GM12878 (cell line): Measurements from ENCODE around the gene GUCA2A. TPM values are rescaled to one million over a fixed set of nuclear protein-coding genes. Genes with fewer than 3 reads are reported as not detected.

Source experiments
- ATAC-seq: fragments of 200-7000 bp; cut with Tn5 transposase; 3 replicates; pipeline ENCODE4 v1.9.1; 2020; ENCODE audit warnings: mild to moderate bottlenecking, moderate library complexity
- Bru-seq: library from RNA; stranded (reverse); fragments of 400-500 nt; gene quantifications from one replicate; lab custom pipeline; 2021; lab: Mats Ljungman, UMichigan
- BruChase-seq, 2 experiments: library from RNA; stranded (reverse); fragments of 400-500 nt; gene quantifications; one replicate each; lab custom pipeline; 2021; lab: Mats Ljungman, UMichigan
- BruUV-seq: library from RNA; stranded (reverse); fragments of 400-500 nt; replicated peaks from 2 replicates; lab custom pipeline; 2021; lab: Mats Ljungman, UMichigan
- CTCF ChIA-PET: fragments of 300-600 bp; sonication (Branson Sonifier 250); formaldehyde crosslinking; extraction: SDS; loops from one replicate; lab custom pipeline; 2021; ENCODE audit warnings: inconsistent platforms; lab: Yijun Ruan, JAX
- POLR2A ChIA-PET: fragments of 350-600 bp; formaldehyde crosslinking; extraction: SDS; loops from one replicate; lab custom pipeline; 2021; ENCODE audit warnings: inconsistent platforms; lab: Charles Lee
- RAD21 ChIA-PET: fragments of 300-600 bp; sonication (Branson Sonifier 250); formaldehyde crosslinking; loops from one replicate; lab custom pipeline; 2023; ENCODE audit warnings: antibody characterized with exemption; ENCODE audit not compliant: unreplicated experiment; lab: Charles Lee
- SMC1A ChIA-PET: fragments of 300-600 bp; sonication (Branson Sonifier 250); formaldehyde crosslinking; loops from one replicate; lab custom pipeline; 2023; ENCODE audit not compliant: unreplicated experiment, uncharacterized antibody; lab: Charles Lee
- DNase-seq: peaks from one replicate; pipeline ENCODE4 v3.0.0-alpha.2; 2011; ENCODE audit warnings: low read depth, low spot score
- FAIRE-seq: peaks from 3 replicates; lab custom pipeline; 2011; peaks lifted over from hg19 to GRCh38; lab: Jason Lieb, UNC
- H2AFZ ChIP-seq: 2 replicates; pipeline ENCODE4 v1.6.0; 2011; ENCODE audit warnings: low read depth, low read length, control low read depth; ENCODE audit not compliant: control insufficient read depth
- H3K27ac ChIP-seq: 2 replicates; pipeline ENCODE4 v1.5.1; 2011; ENCODE audit warnings: control low read depth; ENCODE audit not compliant: control insufficient read depth, insufficient read depth
- H3K27me3 ChIP-seq, 2 experiments: replicated peaks in 1 of 2; 2 replicates each; pipeline versions ENCODE4 v1.6.0 to v1.6.1; 2011; ENCODE audit warnings: low read length in 1 of 2; ENCODE audit not compliant: control insufficient read depth in 2 of 2, insufficient read depth in 2 of 2
- H3K36me3 ChIP-seq, 2 experiments: 2 replicates each; pipeline ENCODE4 v1.5.1; 2011; ENCODE audit warnings: low read length in 1 of 2; ENCODE audit not compliant: control insufficient read depth in 2 of 2, insufficient read depth in 2 of 2
- H3K4me1 ChIP-seq: 2 replicates; pipeline ENCODE4 v1.6.1; 2011; ENCODE audit warnings: mild to moderate bottlenecking, low read length, moderate library complexity, mixed read lengths; ENCODE audit not compliant: control insufficient read depth, insufficient read depth
- H3K4me2 ChIP-seq: 2 replicates; pipeline ENCODE4 v1.6.0; 2011; ENCODE audit warnings: control low read depth; ENCODE audit not compliant: control insufficient read depth, insufficient read depth
- H3K4me3 ChIP-seq: fragments of 200-600 bp; sonication (generic); 2 replicates; pipeline ENCODE4 v1.5.1; 2016
- H3K79me2 ChIP-seq: 2 replicates; pipeline ENCODE4 v1.6.0; 2011; ENCODE audit warnings: low read length; ENCODE audit not compliant: control insufficient read depth, insufficient read depth
- H3K9ac ChIP-seq: 2 replicates; pipeline ENCODE4 v1.8.0; 2011; ENCODE audit warnings: low read length, control low read depth, mixed read lengths; ENCODE audit not compliant: control insufficient read depth, insufficient read depth
- H3K9me3 ChIP-seq: replicated peaks from 3 replicates; pipeline ENCODE4 v1.5.1; 2011; ENCODE audit warnings: mild to moderate bottlenecking, low read length; ENCODE audit not compliant: control insufficient read depth, insufficient read depth
- H4K20me1 ChIP-seq: 2 replicates; pipeline ENCODE4 v1.6.0; 2011; ENCODE audit not compliant: control insufficient read depth, insufficient read depth
- LARP7 ChIP-seq: fragments of 450-650 bp; IDR thresholded peaks from 2 replicates; pipeline ENCODE4 v1.6.1; 2017; ENCODE audit warnings: mild to moderate bottlenecking
- MTA3 ChIP-seq: IDR thresholded peaks from 2 replicates; pipeline ENCODE4 v1.6.1; 2012; ENCODE audit warnings: low read length, inconsistent platforms, borderline replicate concordance
- TARDBP ChIP-seq: IDR thresholded peaks from 2 replicates; pipeline ENCODE4 v1.6.1; 2016; ENCODE audit warnings: borderline replicate concordance
- YBX1 ChIP-seq: fragments of 450-650 bp; IDR thresholded peaks from 2 replicates; pipeline ENCODE4 v1.6.1; 2016; ENCODE audit warnings: antibody characterized with exemption
- WGBS: methylation state at CpG from one replicate; pipeline ENCODE4 v1.1.6; 2016; ENCODE audit warnings: low lambda C conversion rate; ENCODE audit not compliant: insufficient replicate concordance, insufficient coverage; ENCODE audit errors: missing lambda C conversion rate; 5-methylcytosine and 5-hydroxymethylcytosine counted together
- in situ Hi-C: fragments of 300-500 bp; cut with MboI; formaldehyde crosslinking; loops from 9 replicates; pipeline ENCODE4 v1.14.3; 2018; ENCODE audit warnings: mixed read lengths
- intact Hi-C: fragments of 100-400 bp; cut with micrococcal nuclease; formaldehyde crosslinking; loops from one replicate; pipeline ENCODE4 v1.14.2; 2022; ENCODE audit not compliant: unreplicated experiment
- long read RNA-seq, 2 experiments: library from polyadenylated mRNA; unstranded; transcript quantifications; one replicate each; pipeline ENCODE4 v2.0.0, GENCODE V29; 2019 to 2020
- polyA minus RNA-seq, 3 experiments: library from RNA; depleted of rRNA, polyadenylated mRNA; stranded (reverse); fragments of >200 nt; gene quantifications; 2 replicates each; pipeline ENCODE4 v1.2.3, GENCODE V29; 2011
- polyA plus RNA-seq, 11 experiments: library from polyadenylated mRNA; depleted of rRNA in 4 of 11; unstranded in 6 of 11; stranded (reverse) in 5 of 11; fragments of >200 nt; fragmentation: Nextera tagmentation in 4 of 11; fragmentation: Illumina TruSeq in 1 of 11; extraction: Ambion mirVana in 4 of 11; extraction: Trizol in 1 of 11; gene quantifications; 1 replicate in 1 of 11; 2 replicates in 10 of 11; pipeline versions ENCODE4 v1.2.1 to v1.2.3, GENCODE V29; 2011 to 2016; ENCODE audit warnings: inconsistent platforms in 2 of 11, missing spikeins in 2 of 11, low read depth in 1 of 11
- total RNA-seq, 4 experiments: library from RNA; depleted of rRNA in 3 of 4; stranded (reverse); fragments of >200 nt in 3 of 4; fragmentation: Illumina TruSeq in 1 of 4; extraction: Trizol in 1 of 4; gene quantifications; 2 replicates each; pipeline versions ENCODE4 v1.2.1 to v1.2.3, GENCODE V29; 2013 to 2021

GUCA2A gene
- total RNA-seq (2013; cell fraction: nucleolus; rRNA removed) = not detected in 2 replicates
- not detected in 2 replicates for total RNA-seq (2014; rRNA removed)
- not detected in 2 replicates for total RNA-seq (2014; rRNA removed; fragmentation: Illumina TruSeq; extraction: Trizol)
- not detected in 2 replicates for total RNA-seq (2021)
- polyA plus RNA-seq (2011; ENCODE audit: low read depth) = not detected
- polyA plus RNA-seq (2011; rRNA removed) = not detected in 2 replicates
- not detected in 2 replicates for polyA plus RNA-seq (2011; cell fraction: cytosol; rRNA removed)
- polyA plus RNA-seq (2011; cell fraction: nucleus; rRNA removed) = not detected in 2 replicates
- not detected in 2 replicates for polyA plus RNA-seq (2012)
- polyA plus RNA-seq (2014; fragmentation: Illumina TruSeq; extraction: Trizol) = not detected in 2 replicates
- polyA plus RNA-seq (2014; fragmentation: Nextera tagmentation; extraction: Ambion mirVana) = not detected
- polyA plus RNA-seq (2014; rRNA removed) = not detected in 2 replicates
- not detected for polyA plus RNA-seq (2016; fragmentation: Nextera tagmentation; extraction: Ambion mirVana)
- polyA minus RNA-seq (2011; rRNA and poly(A)+ RNA removed) = not detected in 2 replicates
- not detected in 2 replicates for polyA minus RNA-seq (2011; cell fraction: cytosol; rRNA and poly(A)+ RNA removed)
- polyA minus RNA-seq (2011; cell fraction: nucleus; rRNA and poly(A)+ RNA removed) = not detected in 2 replicates
- Bru-seq, nascent RNA = percentile 23 among the genes with signal in this experiment
- percentile 34 among the genes with signal in this experiment for BruChase-seq, experiment 1, labeled RNA remaining after a 6-hour chase
- BruChase-seq, experiment 2, labeled RNA remaining after a 2-hour chase = percentile 42 among the genes with signal in this experiment
- long read RNA-seq, experiment 1 = 0 reads
- long read RNA-seq, experiment 2 = 0 reads

GRCh38 chr1:42164551-42165420, at the start of gene GUCA2A:
GUCA2A (minus strand) TSS chr1:42164745; CDS start chr1:42164712, 33 bp downstream.
- no TSS peak for BruUV-seq
- Histone ChIP-seq H3K79me2 (no peaks in the 10 kb centered on the region), H3K4me1 (no peaks in the 10 kb centered on the region), H3K27ac (no peak within 1 kb of the TSS), H3K4me2 (no peak within 1 kb of the TSS), H3K36me3 (no peaks in the 10 kb centered on the region), H4K20me1 (no peaks in the 10 kb centered on the region), H3K9me3 (peaks cover 4% of the 10 kb centered on the region; the same call in 1 of the 3 replicates), H3K27me3 (no peaks in the 10 kb centered on the region), H2AFZ (no peak within 1 kb of the TSS), H3K9ac (no peak within 1 kb of the TSS), H3K4me3 (no peak within 1 kb of the TSS)
- intact Hi-C loops = no loop called here
- ChIA-PET CTCF (interaction anchor here (6.7 kb wide), 1 partner anchor 9 kb away, joined by 39 read pairs; no protein-coding TSS in a partner anchor), POLR2A (no interaction called here), RAD21 (no interaction called here), SMC1A (no interaction called here)
- no peak for ATAC-seq
- FAIRE-seq = no peak
- TF ChIP-seq TARDBP (no peak), YBX1 (no peak), LARP7 (no peak), MTA3 (no peak)
- 41% methylated on average over 24 of the region's 24 CpGs for WGBS
- in situ Hi-C loops = no loop called here
- no peak for DNase-seq
